Measurements from ENCODE around the gene RMND5B. TPM values are rescaled to one million over a fixed set of nuclear protein-coding genes. Genes with fewer than 3 reads are reported as not detected.
A peak's percentile ranks its signal among the peaks of the same experiment; 100 is the strongest.
"Not testable (repeated sequence)": the region's sequence is repeated elsewhere in the genome, so short reads cannot be mapped to it uniquely, and the experiment has no call there.

The RMND5B gene, protein sequence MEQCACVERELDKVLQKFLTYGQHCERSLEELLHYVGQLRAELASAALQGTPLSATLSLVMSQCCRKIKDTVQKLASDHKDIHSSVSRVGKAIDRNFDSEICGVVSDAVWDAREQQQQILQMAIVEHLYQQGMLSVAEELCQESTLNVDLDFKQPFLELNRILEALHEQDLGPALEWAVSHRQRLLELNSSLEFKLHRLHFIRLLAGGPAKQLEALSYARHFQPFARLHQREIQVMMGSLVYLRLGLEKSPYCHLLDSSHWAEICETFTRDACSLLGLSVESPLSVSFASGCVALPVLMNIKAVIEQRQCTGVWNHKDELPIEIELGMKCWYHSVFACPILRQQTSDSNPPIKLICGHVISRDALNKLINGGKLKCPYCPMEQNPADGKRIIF
- 10 to 100 TPM; 10.0 to 12.4 (median 11.8) TPM for polyA plus RNA-seq

GRCh38 chr5:178130576-178131445 lies at the start of gene RMND5B:
Gene RMND5B, plus strand, starts transcription at chr5:178131014. Its CDS starts 7,106 bp downstream, at chr5:178138120.
- Mint-ChIP-seq H3K9me3 (no peaks in the 10 kb centered on the region), H3K36me3 (peaks cover 0 to 15% (median 6%) of the 10 kb centered on the region in 3 donors), H3K27ac (peak within 1 kb of the TSS; percentile 51 to 88 (median 74)), H3K4me1 (peaks cover 10 to 18% of the 10 kb centered on the region in 2 donors), H3K4me3 (peak within 1 kb of the TSS; percentile 73 to 79 (median 78)), H3K27me3 (ENCODE audit: low read depth in 3 of 3) (peaks cover 6 to 12% (median 9%) of the 10 kb centered on the region in 3 donors)
- DNase-seq = peak; percentile 83 to 86 (median 84)

- Mint-ChIP-seq H3K4me1 (no peaks in the 10 kb centered on the region), H3K27ac (peak overlapping the region in 1 of 6 donors; percentile 45), H3K4me3 (no peak overlapping the region), H3K36me3 (peaks cover 0 to 3% (median 0%) of the 10 kb centered on the region in 3 donors), H3K9me3 (no peaks in the 10 kb centered on the region), H3K27me3 (ENCODE audit: low read depth in 3 of 3) (peaks cover 2 to 6% (median 5%) of the 10 kb centered on the region in 3 donors)
- no peak for DNase-seq
These were observed 49.1 kb upstream of the RMND5B start for GRCh38 chr5:178081571-178082243.

- Mint-ChIP-seq H3K4me3 (no peak overlapping the region), H3K4me1 (no peaks in the 10 kb centered on the region), H3K9me3 (no peaks in the 10 kb centered on the region), H3K36me3 (peaks cover 0 to 3% (median 0%) of the 10 kb centered on the region in 3 donors), H3K27me3 (ENCODE audit: low read depth in 3 of 3) (peaks cover 5 to 8% (median 5%) of the 10 kb centered on the region in 3 donors), H3K27ac (no peak overlapping the region)
- DNase-seq = no peak
These were observed 46.9 kb upstream of the RMND5B start for GRCh38 chr5:178083922-178084321.

DNA sequence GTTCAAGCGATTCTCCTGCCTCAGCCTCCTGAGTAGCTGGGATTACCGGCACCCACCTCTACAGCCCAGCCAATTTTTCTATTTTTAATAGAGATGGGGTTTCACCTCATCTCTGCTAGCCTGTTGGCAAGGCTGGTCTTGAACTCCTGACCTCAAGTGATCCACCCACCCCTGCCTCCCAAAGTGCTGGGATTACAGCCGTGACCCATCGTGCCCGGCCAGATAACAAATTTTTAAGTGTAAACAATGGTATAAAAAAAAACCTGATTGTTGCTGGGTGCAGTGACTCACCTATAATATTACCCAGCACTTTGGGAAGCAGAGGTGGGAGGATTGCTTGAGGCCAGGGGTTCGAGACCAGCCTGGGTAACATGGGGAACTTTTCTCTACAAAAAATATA lies 45.5 kb upstream of the RMND5B start:
- Mint-ChIP-seq H3K4me1 (no peaks in the 10 kb centered on the region), H3K27ac (no peak overlapping the region), H3K36me3 (peaks cover 0 to 3% (median 0%) of the 10 kb centered on the region in 3 donors), H3K4me3 (no peak overlapping the region), H3K27me3 (ENCODE audit: low read depth in 3 of 3) (peaks cover 5 to 8% (median 6%) of the 10 kb centered on the region in 3 donors), H3K9me3 (no peaks in the 10 kb centered on the region)
- DNase-seq = no peak

GRCh38 chr5:178086266-178086665 lies 44.5 kb upstream of the RMND5B start:
- DNase-seq = no peak
- no peak overlapping the region for H3K27ac Mint-ChIP-seq
- H3K27me3 Mint-ChIP-seq (ENCODE audit: low read depth in 3 of 3) = peaks cover 5 to 10% (median 6%) of the 10 kb centered on the region in 3 donors
- peaks cover 0 to 5% (median 0%) of the 10 kb centered on the region in 3 donors for H3K36me3 Mint-ChIP-seq
- no peak overlapping the region for H3K4me3 Mint-ChIP-seq
- H3K4me1 Mint-ChIP-seq = no peaks in the 10 kb centered on the region
- H3K9me3 Mint-ChIP-seq = peaks cover 0 to 3% (median under 1%) of the 10 kb centered on the region in 6 donors

DNA sequence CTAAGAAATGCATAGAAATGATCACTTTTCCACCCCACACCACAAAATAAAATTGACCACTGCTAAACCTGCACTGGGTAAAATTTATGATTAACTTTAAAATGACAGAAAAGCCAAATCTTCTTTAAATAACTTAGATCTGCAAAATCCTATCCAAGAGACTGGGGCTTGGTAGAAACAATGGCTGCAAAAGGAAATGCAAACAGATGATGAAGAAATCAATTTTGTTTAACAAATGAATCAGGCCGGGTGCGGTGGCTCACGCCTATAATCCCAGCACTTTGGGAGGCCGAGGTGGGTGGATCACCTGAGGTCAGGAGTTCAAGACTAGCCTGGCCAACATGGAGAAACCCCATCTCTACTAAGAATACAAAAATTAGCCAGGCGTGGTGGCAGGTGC lies 43.6 kb upstream of the RMND5B start:
- H3K27ac Mint-ChIP-seq, H3K9me3 Mint-ChIP-seq, H3K36me3 Mint-ChIP-seq, H3K4me1 Mint-ChIP-seq, DNase-seq, H3K4me3 Mint-ChIP-seq: not testable (repeated sequence)
- H3K27me3 Mint-ChIP-seq (ENCODE audit: low read depth in 3 of 3) = peaks cover 5 to 10% (median 6%) of the 10 kb centered on the region in 3 donors

- peaks cover 0 to 4% of the 10 kb centered on the region in 2 donors for H3K4me1 Mint-ChIP-seq
- H3K27ac Mint-ChIP-seq = no peak overlapping the region
- H3K27me3 Mint-ChIP-seq (ENCODE audit: low read depth in 3 of 3) = peaks cover 4 to 10% (median 8%) of the 10 kb centered on the region in 3 donors
- H3K4me3 Mint-ChIP-seq = no peak overlapping the region
- peaks cover 0 to 5% (median 1%) of the 10 kb centered on the region in 6 donors for H3K9me3 Mint-ChIP-seq
- H3K36me3 Mint-ChIP-seq = peaks cover 0 to 5% (median 0%) of the 10 kb centered on the region in 3 donors
- no peak for DNase-seq
These were observed 40.0 kb upstream of the RMND5B start for GRCh38 chr5:178090856-178091255.

GRCh38 chr5:178093134-178093533 lies 37.7 kb upstream of the RMND5B start:
- no peak overlapping the region for H3K4me3 Mint-ChIP-seq
- H3K4me1 Mint-ChIP-seq = peaks cover 0 to 4% of the 10 kb centered on the region in 2 donors
- peaks cover 0 to 5% (median 0%) of the 10 kb centered on the region in 3 donors for H3K36me3 Mint-ChIP-seq

GRCh38 chr5:178094345-178094744 lies 36.5 kb upstream of the RMND5B start:
- Mint-ChIP-seq H3K36me3 (peaks cover 0 to 5% (median 0%) of the 10 kb centered on the region in 3 donors), H3K4me3 (no peak overlapping the region), H3K27me3 (ENCODE audit: low read depth in 3 of 3) (peaks cover 7 to 11% (median 10%) of the 10 kb centered on the region in 3 donors), H3K27ac (peak overlapping the region in 2 of 6 donors; percentile 4 to 12), H3K4me1 (peaks cover 0 to 4% of the 10 kb centered on the region in 2 donors), H3K9me3 (peaks cover 0 to 5% (median 1%) of the 10 kb centered on the region in 6 donors)
- DNase-seq = no peak

More at GRCh38 chr5:178093134-178093533, 37.7 kb upstream of the RMND5B start:
- no peak for DNase-seq
- Mint-ChIP-seq H3K9me3 (peaks cover 0 to 5% (median 1%) of the 10 kb centered on the region in 6 donors), H3K27ac (no peak overlapping the region), H3K27me3 (ENCODE audit: low read depth in 3 of 3) (peaks cover 7 to 13% (median 8%) of the 10 kb centered on the region in 3 donors)

DNA sequence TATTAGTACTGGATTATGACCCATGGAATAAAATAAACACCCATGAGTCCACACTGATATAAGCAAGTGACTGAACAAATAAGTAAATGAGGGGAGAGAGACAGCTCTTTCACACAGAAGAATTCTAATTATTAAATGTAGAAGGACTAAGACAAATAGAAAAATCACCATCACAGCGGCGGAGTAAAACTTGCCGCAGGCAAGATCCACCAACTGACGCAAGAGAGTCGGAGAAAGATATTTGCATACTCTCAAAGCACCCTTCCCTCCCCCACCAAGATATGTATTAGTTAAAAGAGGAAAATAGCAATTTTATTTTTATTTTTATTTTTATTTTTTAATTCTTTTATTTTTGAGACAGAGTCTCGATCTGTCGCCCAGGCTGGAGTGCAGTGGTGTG lies 32.1 kb upstream of the RMND5B start:
- no peaks in the 10 kb centered on the region for H3K9me3 Mint-ChIP-seq
- H3K27me3 Mint-ChIP-seq (ENCODE audit: low read depth in 3 of 3) = peaks cover 4 to 14% (median 10%) of the 10 kb centered on the region in 3 donors
- H3K36me3 Mint-ChIP-seq = no peaks in the 10 kb centered on the region

DNA sequence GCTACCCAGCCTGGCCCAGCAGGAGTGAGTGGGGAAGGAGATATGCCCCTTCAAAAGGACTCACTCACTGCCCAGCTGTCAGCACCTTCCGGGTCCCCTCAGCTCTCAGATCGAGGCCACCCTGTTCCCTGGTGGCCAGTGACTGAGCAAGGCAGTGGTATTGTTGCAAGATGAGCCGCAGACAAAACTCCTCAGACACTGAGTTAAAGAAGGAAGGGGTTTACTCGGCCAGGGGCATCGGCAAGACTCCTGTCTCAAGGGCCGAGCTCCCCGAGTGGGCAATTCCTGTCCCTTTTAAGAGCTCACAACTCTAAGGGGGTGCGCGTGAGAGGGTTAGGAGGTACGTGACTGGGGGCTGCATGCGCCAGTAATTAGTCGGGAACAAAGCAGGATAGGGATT lies 27.2 kb upstream of the RMND5B start:
- Mint-ChIP-seq H3K27ac (no peak overlapping the region), H3K36me3 (no peaks in the 10 kb centered on the region), H3K27me3 (ENCODE audit: low read depth in 3 of 3) (peaks cover 7 to 13% (median 13%) of the 10 kb centered on the region in 3 donors), H3K9me3 (no peaks in the 10 kb centered on the region), H3K4me1 (no peaks in the 10 kb centered on the region), H3K4me3 (no peak overlapping the region)
- no peak for DNase-seq

More for the DNA sequence above, 32.1 kb upstream of the RMND5B start:
- no peak for DNase-seq
- Mint-ChIP-seq H3K4me3 (no peak overlapping the region), H3K4me1 (peaks cover 0 to 4% of the 10 kb centered on the region in 2 donors), H3K27ac (no peak overlapping the region)

GRCh38 chr5:178104492-178104891 lies 26.3 kb upstream of the RMND5B start:
- peaks cover 12 to 15% (median 13%) of the 10 kb centered on the region in 3 donors for H3K27me3 Mint-ChIP-seq (ENCODE audit: low read depth in 3 of 3)
- no peaks in the 10 kb centered on the region for H3K36me3 Mint-ChIP-seq
- H3K9me3 Mint-ChIP-seq = no peaks in the 10 kb centered on the region
- H3K27ac Mint-ChIP-seq = no peak overlapping the region
- H3K4me1 Mint-ChIP-seq = no peaks in the 10 kb centered on the region
- DNase-seq = no peak
- no peak overlapping the region for H3K4me3 Mint-ChIP-seq

DNA sequence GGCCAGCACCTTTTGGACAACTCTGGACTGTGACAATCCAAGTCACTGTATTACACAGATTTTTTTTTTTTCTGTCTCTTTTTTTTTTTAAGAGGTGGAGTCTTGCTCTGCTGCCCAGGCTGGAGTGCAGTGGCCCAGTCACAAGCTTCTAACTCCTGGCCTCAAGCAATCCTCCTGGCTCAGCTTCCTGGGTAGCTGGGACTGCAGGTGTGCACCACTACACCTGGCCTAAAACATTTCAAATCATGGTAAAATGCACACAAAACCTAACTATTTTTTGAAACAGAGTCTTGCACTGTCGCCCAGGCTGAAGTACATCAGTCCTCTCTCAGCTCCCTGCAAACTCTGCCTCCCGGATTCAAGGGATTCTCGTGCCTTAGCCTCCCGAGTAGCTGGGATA lies 24.7 kb upstream of the RMND5B start:
- H3K27ac Mint-ChIP-seq = no peak overlapping the region
- H3K4me3 Mint-ChIP-seq = no peak overlapping the region
- H3K27me3 Mint-ChIP-seq (ENCODE audit: low read depth in 3 of 3) = peaks cover 11 to 24% (median 15%) of the 10 kb centered on the region in 3 donors
- no peaks in the 10 kb centered on the region for H3K4me1 Mint-ChIP-seq
- H3K9me3 Mint-ChIP-seq = no peaks in the 10 kb centered on the region
- H3K36me3 Mint-ChIP-seq = no peaks in the 10 kb centered on the region
- no peak for DNase-seq
